IMR-90 (cell line): ENCODE measurements around the gene RPS6KA2. TPM values are rescaled to one million over a fixed set of nuclear protein-coding genes. Genes with fewer than 3 reads are reported as not detected.

ENCODE experiments used
- ATAC-seq: fragments of 200-7000 bp; cut with Tn5 transposase; 2 replicates; pipeline ENCODE4 v1.9.1; 2020; ENCODE audit warnings: low read depth, mild to moderate bottlenecking, moderate library complexity
- BruUV-seq: library from RNA; stranded (reverse); fragments of 400-500 nt; replicated peaks from 2 replicates; lab custom pipeline; 2021; lab: Mats Ljungman, UMichigan
- CTCF ChIA-PET: fragments of 300-600 bp; formaldehyde crosslinking; extraction: SDS; loops from one replicate; lab custom pipeline; 2021; ENCODE audit warnings: antibody characterized with exemption; lab: Yijun Ruan, JAX
- POLR2A ChIA-PET: fragments of 300-600 bp; sonication (Branson Sonifier 250); formaldehyde crosslinking; loops from one replicate; lab custom pipeline; 2022; ENCODE audit warnings: antibody characterized with exemption; ENCODE audit not compliant: unreplicated experiment; lab: Charles Lee
- DNase-seq: peaks from one replicate; pipeline ENCODE4 v3.0.0; 2013
- H2AFZ ChIP-seq: replicated peaks from 2 replicates; pipeline ENCODE3; 2013; ENCODE audit warnings: low read length, mild to moderate bottlenecking; ENCODE audit not compliant: poor library complexity
- H2AK5ac ChIP-seq: 2 replicates; pipeline ENCODE4 v1.6.1; 2013; ENCODE audit warnings: low read depth, low read length, inconsistent platforms
- H2AK9ac ChIP-seq: replicated peaks from 2 replicates; pipeline ENCODE3; 2013; ENCODE audit warnings: mild to moderate bottlenecking, low read depth, low read length, moderate library complexity; ENCODE audit not compliant: poor library complexity
- H2BK120ac ChIP-seq: 2 replicates; pipeline ENCODE4 v1.6.1; 2013; ENCODE audit warnings: low read depth, low read length, inconsistent platforms
- H2BK15ac ChIP-seq: 3 replicates; pipeline ENCODE4 v1.6.1; 2013; ENCODE audit warnings: low read depth, low read length, inconsistent platforms
- H2BK20ac ChIP-seq: 2 replicates; pipeline ENCODE4 v1.6.1; 2013; ENCODE audit warnings: low read depth, mild to moderate bottlenecking, inconsistent platforms, low read length, moderate library complexity
- H2BK5ac ChIP-seq: 2 replicates; pipeline ENCODE4 v1.6.1; 2013; ENCODE audit warnings: mild to moderate bottlenecking, low read depth, low read length, inconsistent platforms; ENCODE audit not compliant: poor library complexity, severe bottlenecking
- H3K14ac ChIP-seq: replicated peaks from 2 replicates; pipeline ENCODE4 v1.6.1; 2013; ENCODE audit warnings: low read depth, low read length, inconsistent platforms
- H3K18ac ChIP-seq: 2 replicates; pipeline ENCODE4 v1.6.1; 2013; ENCODE audit warnings: low read depth, low read length, control low read depth
- H3K23ac ChIP-seq: 2 replicates; pipeline ENCODE4 v1.6.1; 2013; ENCODE audit warnings: low read depth, low read length, inconsistent platforms
- H3K27ac ChIP-seq: 2 replicates; pipeline ENCODE4 v1.5.1; 2013; ENCODE audit warnings: mild to moderate bottlenecking, control low read depth, low read length; ENCODE audit not compliant: insufficient read depth
- H3K27me3 ChIP-seq: 2 replicates; pipeline ENCODE4 v1.6.1; 2013; ENCODE audit warnings: low read length; ENCODE audit not compliant: control insufficient read depth, insufficient read depth
- H3K36me3 ChIP-seq: 2 replicates; pipeline ENCODE4 v1.6.1; 2013; ENCODE audit warnings: low read length, mixed read lengths; ENCODE audit not compliant: control insufficient read depth, insufficient read depth
- H3K4ac ChIP-seq: 2 replicates; pipeline ENCODE4 v1.6.1; 2013; ENCODE audit warnings: low read depth, low read length, inconsistent platforms
- H3K4me1 ChIP-seq: 2 replicates; pipeline ENCODE4 v1.6.1; 2013; ENCODE audit warnings: low read length, mixed read lengths; ENCODE audit not compliant: control insufficient read depth, insufficient read depth
- H3K4me2 ChIP-seq: 2 replicates; pipeline ENCODE4 v1.6.1; 2013; ENCODE audit warnings: low read depth, mild to moderate bottlenecking, control low read depth, low read length, moderate library complexity
- H3K4me3 ChIP-seq: 2 replicates; pipeline ENCODE4 v1.5.1; 2013; ENCODE audit warnings: low read depth, mild to moderate bottlenecking, control low read depth, low read length, moderate library complexity; ENCODE audit not compliant: insufficient read depth
- H3K56ac ChIP-seq: 2 replicates; pipeline ENCODE4 v1.6.1; 2013; ENCODE audit warnings: low read length, inconsistent platforms; ENCODE audit not compliant: insufficient read depth; ENCODE audit errors: extremely low read depth
- H3K79me1 ChIP-seq, 2 experiments: 2 replicates each; pipeline ENCODE4 v1.6.1; 2013; ENCODE audit warnings: low read length in 2 of 2, inconsistent platforms in 1 of 2, low read depth in 1 of 2
- H3K9ac ChIP-seq: 2 replicates; pipeline ENCODE4 v1.6.1; 2013; ENCODE audit warnings: low read depth, low read length, control low read depth
- H3K9me1 ChIP-seq: 2 replicates; pipeline ENCODE4 v1.6.1; 2013; ENCODE audit warnings: low read length, inconsistent platforms; ENCODE audit not compliant: insufficient read depth
- H3K9me3 ChIP-seq: 2 replicates; pipeline ENCODE4 v1.6.1; 2013; ENCODE audit warnings: low read length; ENCODE audit not compliant: control insufficient read depth, insufficient read depth
- H4K20me1 ChIP-seq: 2 replicates; pipeline ENCODE4 v1.6.1; 2013; ENCODE audit warnings: low read length, inconsistent platforms; ENCODE audit not compliant: insufficient read depth
- H4K5ac ChIP-seq: 2 replicates; pipeline ENCODE4 v1.6.1; 2013; ENCODE audit warnings: mild to moderate bottlenecking, low read depth, low read length, control low read depth
- H4K8ac ChIP-seq, 2 experiments: 2 replicates each; pipeline ENCODE4 v1.6.1; 2013; ENCODE audit warnings: low read depth in 2 of 2, low read length in 2 of 2, control low read depth in 1 of 2, inconsistent platforms in 1 of 2
- H4K91ac ChIP-seq: 2 replicates; pipeline ENCODE4 v1.6.1; 2013; ENCODE audit warnings: low read depth, low read length, inconsistent platforms; ENCODE audit not compliant: insufficient read depth
- CTCF ChIP-seq: conservative IDR thresholded peaks from 2 replicates; pipeline ENCODE4 v1.5.1; 2012; ENCODE audit warnings: mild to moderate bottlenecking, low read depth, low read length, improper control_type of control experiment
- MAFK ChIP-seq: IDR thresholded peaks from 2 replicates; pipeline ENCODE4 v1.6.1; 2012; ENCODE audit warnings: low read depth, low read length, improper control_type of control experiment
- NFE2L2 ChIP-seq: fragments of 150-350 bp; IDR thresholded peaks from 2 replicates; pipeline ENCODE4 v1.6.1; 2016; ENCODE audit warnings: low read depth, mild to moderate bottlenecking, low read length
- POLR2A ChIP-seq: IDR thresholded peaks from 2 replicates; pipeline ENCODE4 v1.6.1; 2012; ENCODE audit warnings: mild to moderate bottlenecking, low read depth, low read length
- USF2 ChIP-seq: fragments of 150-350 bp; IDR thresholded peaks from 2 replicates; pipeline ENCODE4 v1.6.1; 2017; ENCODE audit warnings: mild to moderate bottlenecking, antibody characterized with exemption, low read length, low read depth
- WGBS, 2 experiments: methylation state at CpG; one replicate each; pipeline versions ENCODE4 v1.1.5 to v1.1.7; 2013; ENCODE audit warnings: missing lambda C conversion rate in 2 of 2; ENCODE audit not compliant: insufficient read length in 1 of 2; ENCODE audit errors: extremely low coverage in 2 of 2; 5-methylcytosine and 5-hydroxymethylcytosine counted together
- dilution Hi-C: fragments of 300-500 bp; cut with HindIII; formaldehyde crosslinking; loops from one replicate; pipeline ENCODE4 v1.14.3; 2018; ENCODE audit warnings: low sequenced_read_pairs; ENCODE audit not compliant: unreplicated experiment
- in situ Hi-C: fragments of 300-500 bp; cut with MboI; formaldehyde crosslinking; loops from 3 replicates; pipeline ENCODE4 v1.14.3; 2019; ENCODE audit warnings: low sequenced_read_pairs, inconsistent platforms, mixed read lengths
- intact Hi-C: fragments of 100-400 bp; cut with micrococcal nuclease; formaldehyde crosslinking; loops from 2 replicates; pipeline ENCODE4 v1.10.0; 2022
- polyA plus RNA-seq, 3 experiments: library from polyadenylated mRNA; depleted of rRNA; stranded (reverse); fragments of >200 nt; gene quantifications; 2 replicates each; pipeline ENCODE4 v1.2.3, GENCODE V29; 2012; ENCODE audit warnings: low replicate concordance in 1 of 3
- total RNA-seq: library from RNA; depleted of rRNA; stranded (reverse); fragments of >200 nt; gene quantifications from 2 replicates; pipeline ENCODE4 v1.2.3, GENCODE V29; 2012

Gene RPS6KA2
- total and polyA plus RNA-seq, 2 of the 4 experiments (the other 2 are of a cell fraction): 26.9 to 31.3 TPM

- POLR2A ChIA-PET: no interaction called here
- H3K36me3 ChIP-seq: peaks cover 35% of the 10 kb centered on the region
- no TSS peak for BruUV-seq
Measured at GRCh38 chr6:166454692-166455515, 172.1 kb downstream of the RPS6KA2 start.

More at GRCh38 chr6:166454692-166455515, 172.1 kb downstream of the RPS6KA2 start:
- Histone ChIP-seq H3K79me1 (no peaks in the 10 kb centered on the region), H3K9ac (no peak overlapping the region), H3K4ac (no peak overlapping the region), H2AK5ac (no peak overlapping the region), H4K91ac (no peak overlapping the region), H3K14ac (no peak overlapping the region), H3K9me3 (no peaks in the 10 kb centered on the region), H4K5ac (no peak overlapping the region), H3K4me2 (no peak overlapping the region), H4K20me1 (no peaks in the 10 kb centered on the region), H3K23ac (no peak overlapping the region), H2BK15ac (no peak overlapping the region), H2BK20ac (no peak overlapping the region), H3K56ac (no peak overlapping the region), H3K9me1 (no peaks in the 10 kb centered on the region), H3K27ac (no peak overlapping the region), H3K27me3 (no peaks in the 10 kb centered on the region), H2BK5ac (no peak overlapping the region), H2AFZ (no peak overlapping the region), H4K8ac (no peak overlapping the region), H3K4me3 (no peak overlapping the region), H3K4me1 (no peaks in the 10 kb centered on the region), H2BK120ac (no peak overlapping the region), H3K18ac (no peak overlapping the region), H2AK9ac (no peak overlapping the region)
- in situ Hi-C loops (no loop called here), intact Hi-C loops (loop anchor here (10.0 kb wide), 1 partner anchor 540 kb away; the partner anchor contains the start of gene CEP43), dilution Hi-C loops (no loop called here)
- TF ChIP-seq POLR2A (no peak), USF2 (no peak), NFE2L2 (no peak), CTCF (no peak), MAFK (no peak)
- ATAC-seq: no peak
- CTCF ChIA-PET: no interaction called here
- DNase-seq: no peak
- 92% methylated on average over 13 of the region's 25 CpGs; no CpG with 5 or more reads in 1 of the 2 experiments for WGBS, 2 experiments
